ENCODE measurements around the gene CCDC138.

DNA sequence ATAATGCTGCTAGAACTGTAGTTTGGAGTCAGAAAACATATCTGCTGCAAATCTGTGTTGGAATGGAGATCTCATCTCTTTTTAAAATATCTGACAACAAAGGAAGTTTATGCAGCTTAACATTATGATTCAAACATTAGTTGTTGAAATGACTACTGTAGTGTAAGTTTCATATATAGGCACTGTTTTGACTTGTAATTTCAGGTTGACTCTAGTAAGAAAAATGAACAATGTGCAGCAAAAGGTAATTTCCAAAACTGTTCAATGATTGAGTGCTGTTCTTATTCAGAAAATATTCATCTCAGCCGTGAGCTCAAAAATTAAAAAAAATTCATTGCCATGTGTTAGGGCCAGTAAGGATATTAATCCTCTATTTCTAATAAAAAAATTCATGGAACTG lies 48.5 kb downstream of the CCDC138 start:
- no peak for TF ChIP-seq SUZ12 (IDR thresholded peaks at IDR 0.05; ENCODE audit: extremely low read depth, insufficient read depth, insufficient read length)
- TF ChIP-seq YY1 (IDR thresholded peaks at IDR 0.05; ENCODE audit: insufficient read depth, insufficient read length) = no peak
